GM12878 (cell line): Measurements from ENCODE around the gene ZNF710. TPM values are rescaled to one million over a fixed set of nuclear protein-coding genes. Genes with fewer than 3 reads are reported as not detected.
A peak's percentile ranks its signal among the peaks of the same experiment; 100 is the strongest.

ENCODE experiments used
- BACH1 ChIP-seq: fragments of 450-650 bp; IDR thresholded peaks from 2 replicates; pipeline ENCODE4 v1.6.1; 2017; ENCODE audit warnings: mild to moderate bottlenecking, borderline replicate concordance
- BMI1 ChIP-seq: fragments of 450-650 bp; IDR thresholded peaks from 2 replicates; pipeline ENCODE4 v1.6.1; 2016; ENCODE audit warnings: mild to moderate bottlenecking, moderate library complexity, borderline replicate concordance
- CHD2 ChIP-seq: IDR thresholded peaks from 2 replicates; pipeline ENCODE4 v1.6.1; 2011; ENCODE audit warnings: low read depth, low read length, improper control_type of control experiment, borderline replicate concordance
- CREB1 ChIP-seq: IDR thresholded peaks from 2 replicates; pipeline ENCODE4 v1.6.1; 2012; ENCODE audit warnings: low read depth, mild to moderate bottlenecking, inconsistent platforms
- DPF2 ChIP-seq: fragments of 450-650 bp; IDR thresholded peaks from 2 replicates; pipeline ENCODE4 v1.6.1; 2017; ENCODE audit warnings: mild to moderate bottlenecking
- GATAD2B ChIP-seq: fragments of 450-650 bp; conservative IDR thresholded peaks from 2 replicates; pipeline ENCODE4 v1.6.1; 2017; ENCODE audit warnings: low read depth, mild to moderate bottlenecking, moderate library complexity
- IKZF2 ChIP-seq, 2 experiments: fragments of 450-650 bp; IDR thresholded peaks; 2 replicates each; pipeline ENCODE4 v1.6.1; 2017; ENCODE audit warnings: mild to moderate bottlenecking in 2 of 2, moderate library complexity in 2 of 2
- KAT2A ChIP-seq: conservative IDR thresholded peaks from 2 replicates; pipeline ENCODE4 v1.6.1; 2011; ENCODE audit warnings: low read depth, low read length; ENCODE audit not compliant: control insufficient read depth
- MEF2B ChIP-seq: fragments of 450-650 bp; IDR thresholded peaks from 2 replicates; pipeline ENCODE4 v1.6.1; 2018; ENCODE audit warnings: mild to moderate bottlenecking, moderate library complexity; ENCODE audit not compliant: partially characterized antibody, poor library complexity, severe bottlenecking
- MXI1 ChIP-seq: fragments of 150-350 bp; IDR thresholded peaks from 2 replicates; pipeline ENCODE4 v1.6.1; 2011; ENCODE audit warnings: low read depth, mild to moderate bottlenecking, inconsistent platforms, low read length, improper control_type of control experiment
- POLR2A ChIP-seq: IDR thresholded peaks from 2 replicates; pipeline ENCODE4 v1.6.1; 2011; ENCODE audit warnings: low read depth, mild to moderate bottlenecking, low read length
- RB1 ChIP-seq: fragments of 450-650 bp; formaldehyde crosslinking; IDR thresholded peaks from 2 replicates; pipeline ENCODE4 v1.6.1; 2017; ENCODE audit warnings: mild to moderate bottlenecking, borderline replicate concordance
- RELA ChIP-seq: fragments of 450-650 bp; IDR thresholded peaks from 2 replicates; pipeline ENCODE4 v1.8.0; 2014; ENCODE audit warnings: borderline replicate concordance; ENCODE audit not compliant: partially characterized antibody
- SPI1 ChIP-seq: IDR thresholded peaks from 2 replicates; pipeline ENCODE4 v1.6.1; 2011; ENCODE audit warnings: low read depth, mild to moderate bottlenecking, low read length, moderate library complexity, borderline replicate concordance; ENCODE audit not compliant: insufficient read depth
- TCF7 ChIP-seq: IDR thresholded peaks from 2 replicates; pipeline ENCODE4 v1.6.1; 2014; ENCODE audit warnings: antibody characterized with exemption, borderline replicate concordance
- YY1 ChIP-seq: IDR thresholded peaks from 2 replicates; pipeline ENCODE4 v1.6.1; 2011; ENCODE audit warnings: low read depth, mild to moderate bottlenecking, low read length
- ZNF217 ChIP-seq: fragments of 450-650 bp; IDR thresholded peaks from 2 replicates; pipeline ENCODE4 v1.6.1; 2017; ENCODE audit warnings: antibody characterized with exemption, mild to moderate bottlenecking
- polyA plus RNA-seq, 11 experiments: library from polyadenylated mRNA; depleted of rRNA in 4 of 11; unstranded in 6 of 11; stranded (reverse) in 5 of 11; fragments of >200 nt; fragmentation: Nextera tagmentation in 4 of 11; fragmentation: Illumina TruSeq in 1 of 11; extraction: Ambion mirVana in 4 of 11; extraction: Trizol in 1 of 11; gene quantifications; 1 replicate in 1 of 11; 2 replicates in 10 of 11; pipeline versions ENCODE4 v1.2.1 to v1.2.3, GENCODE V29; 2011 to 2016; ENCODE audit warnings: inconsistent platforms in 2 of 11, missing spikeins in 2 of 11, low read depth in 1 of 11
- total RNA-seq, 4 experiments: library from RNA; depleted of rRNA in 3 of 4; stranded (reverse); fragments of >200 nt in 3 of 4; fragmentation: Illumina TruSeq in 1 of 4; extraction: Trizol in 1 of 4; gene quantifications; 2 replicates each; pipeline versions ENCODE4 v1.2.1 to v1.2.3, GENCODE V29; 2013 to 2021
- TF ChIP-seq, protein P1 (sequence below): fragments of 450-650 bp; formaldehyde crosslinking; IDR thresholded peaks from 2 replicates; pipeline ENCODE4 v1.5.0; 2022; ENCODE audit warnings: mild to moderate bottlenecking, missing genetic modification characterization
- TF ChIP-seq, protein P2 (sequence below): fragments of 450-650 bp; IDR thresholded peaks from 2 replicates; pipeline ENCODE4 v1.6.1; 2017; ENCODE audit warnings: mild to moderate bottlenecking, moderate library complexity
- TF ChIP-seq, protein P3 (sequence below): fragments of 450-650 bp; IDR thresholded peaks from 2 replicates; pipeline ENCODE4 v1.6.1; 2014; ENCODE audit warnings: mild to moderate bottlenecking
- TF ChIP-seq, protein P4 (sequence below): fragments of 450-650 bp; IDR thresholded peaks from 2 replicates; pipeline ENCODE4 v1.6.1; 2016; ENCODE audit warnings: mild to moderate bottlenecking

The ZNF710 gene
- total and polyA plus RNA-seq, 10 of the 15 experiments (the other 5 are each of a cell fraction or from before 2014, with no cell fraction given), result 1.4 to 43.5 (median 9.8) TPM

DNA sequence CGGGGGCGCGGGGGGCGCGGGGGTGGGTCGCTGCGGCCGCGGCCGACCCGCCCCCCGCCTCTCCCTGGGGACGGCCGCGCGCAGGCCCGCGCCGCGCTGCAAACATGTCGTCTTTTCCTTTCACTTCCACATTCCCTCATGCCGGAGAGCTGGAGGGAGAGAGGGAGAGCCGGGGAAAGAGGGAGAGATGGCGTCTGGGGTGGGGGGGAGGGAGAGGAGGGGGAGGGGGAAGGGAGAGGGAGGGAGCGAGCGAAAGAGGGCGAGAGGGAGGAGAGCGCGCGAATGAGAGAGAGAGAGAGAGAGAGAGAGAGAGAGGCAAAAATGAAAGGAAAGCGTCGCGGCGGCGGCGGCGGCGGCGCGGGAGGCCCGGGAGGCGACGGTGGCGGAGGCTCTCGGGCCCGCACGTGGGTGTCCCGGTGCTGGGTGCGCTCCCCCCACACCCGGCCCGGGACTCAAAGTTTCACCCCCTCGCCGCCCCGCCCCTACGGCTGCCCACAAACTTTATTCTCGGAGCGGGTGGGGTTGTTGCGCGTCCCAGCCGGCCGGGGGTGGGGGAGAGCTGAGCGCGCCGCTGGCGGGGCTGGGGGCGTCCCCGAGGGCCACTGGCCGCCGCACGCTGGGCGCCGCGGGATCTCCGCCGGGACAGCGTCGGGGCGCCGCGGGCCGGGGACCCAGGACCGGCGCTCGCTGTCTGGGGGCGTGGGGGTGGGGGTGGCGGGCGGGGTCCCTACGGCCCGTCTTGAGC, 731 bp downstream of the ZNF710 start (continued):
- TF ChIP-seq, protein P1, sequence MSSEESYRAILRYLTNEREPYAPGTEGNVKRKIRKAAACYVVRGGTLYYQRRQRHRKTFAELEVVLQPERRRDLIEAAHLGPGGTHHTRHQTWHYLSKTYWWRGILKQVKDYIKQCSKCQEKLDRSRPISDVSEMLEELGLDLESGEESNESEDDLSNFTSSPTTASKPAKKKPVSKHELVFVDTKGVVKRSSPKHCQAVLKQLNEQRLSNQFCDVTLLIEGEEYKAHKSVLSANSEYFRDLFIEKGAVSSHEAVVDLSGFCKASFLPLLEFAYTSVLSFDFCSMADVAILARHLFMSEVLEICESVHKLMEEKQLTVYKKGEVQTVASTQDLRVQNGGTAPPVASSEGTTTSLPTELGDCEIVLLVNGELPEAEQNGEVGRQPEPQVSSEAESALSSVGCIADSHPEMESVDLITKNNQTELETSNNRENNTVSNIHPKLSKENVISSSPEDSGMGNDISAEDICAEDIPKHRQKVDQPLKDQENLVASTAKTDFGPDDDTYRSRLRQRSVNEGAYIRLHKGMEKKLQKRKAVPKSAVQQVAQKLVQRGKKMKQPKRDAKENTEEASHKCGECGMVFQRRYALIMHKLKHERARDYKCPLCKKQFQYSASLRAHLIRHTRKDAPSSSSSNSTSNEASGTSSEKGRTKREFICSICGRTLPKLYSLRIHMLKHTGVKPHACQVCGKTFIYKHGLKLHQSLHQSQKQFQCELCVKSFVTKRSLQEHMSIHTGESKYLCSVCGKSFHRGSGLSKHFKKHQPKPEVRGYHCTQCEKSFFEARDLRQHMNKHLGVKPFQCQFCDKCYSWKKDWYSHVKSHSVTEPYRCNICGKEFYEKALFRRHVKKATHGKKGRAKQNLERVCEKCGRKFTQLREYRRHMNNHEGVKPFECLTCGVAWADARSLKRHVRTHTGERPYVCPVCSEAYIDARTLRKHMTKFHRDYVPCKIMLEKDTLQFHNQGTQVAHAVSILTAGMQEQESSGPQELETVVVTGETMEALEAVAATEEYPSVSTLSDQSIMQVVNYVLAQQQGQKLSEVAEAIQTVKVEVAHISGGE (CRISPR knock-in tag), result no peak
- TF ChIP-seq, protein P2, sequence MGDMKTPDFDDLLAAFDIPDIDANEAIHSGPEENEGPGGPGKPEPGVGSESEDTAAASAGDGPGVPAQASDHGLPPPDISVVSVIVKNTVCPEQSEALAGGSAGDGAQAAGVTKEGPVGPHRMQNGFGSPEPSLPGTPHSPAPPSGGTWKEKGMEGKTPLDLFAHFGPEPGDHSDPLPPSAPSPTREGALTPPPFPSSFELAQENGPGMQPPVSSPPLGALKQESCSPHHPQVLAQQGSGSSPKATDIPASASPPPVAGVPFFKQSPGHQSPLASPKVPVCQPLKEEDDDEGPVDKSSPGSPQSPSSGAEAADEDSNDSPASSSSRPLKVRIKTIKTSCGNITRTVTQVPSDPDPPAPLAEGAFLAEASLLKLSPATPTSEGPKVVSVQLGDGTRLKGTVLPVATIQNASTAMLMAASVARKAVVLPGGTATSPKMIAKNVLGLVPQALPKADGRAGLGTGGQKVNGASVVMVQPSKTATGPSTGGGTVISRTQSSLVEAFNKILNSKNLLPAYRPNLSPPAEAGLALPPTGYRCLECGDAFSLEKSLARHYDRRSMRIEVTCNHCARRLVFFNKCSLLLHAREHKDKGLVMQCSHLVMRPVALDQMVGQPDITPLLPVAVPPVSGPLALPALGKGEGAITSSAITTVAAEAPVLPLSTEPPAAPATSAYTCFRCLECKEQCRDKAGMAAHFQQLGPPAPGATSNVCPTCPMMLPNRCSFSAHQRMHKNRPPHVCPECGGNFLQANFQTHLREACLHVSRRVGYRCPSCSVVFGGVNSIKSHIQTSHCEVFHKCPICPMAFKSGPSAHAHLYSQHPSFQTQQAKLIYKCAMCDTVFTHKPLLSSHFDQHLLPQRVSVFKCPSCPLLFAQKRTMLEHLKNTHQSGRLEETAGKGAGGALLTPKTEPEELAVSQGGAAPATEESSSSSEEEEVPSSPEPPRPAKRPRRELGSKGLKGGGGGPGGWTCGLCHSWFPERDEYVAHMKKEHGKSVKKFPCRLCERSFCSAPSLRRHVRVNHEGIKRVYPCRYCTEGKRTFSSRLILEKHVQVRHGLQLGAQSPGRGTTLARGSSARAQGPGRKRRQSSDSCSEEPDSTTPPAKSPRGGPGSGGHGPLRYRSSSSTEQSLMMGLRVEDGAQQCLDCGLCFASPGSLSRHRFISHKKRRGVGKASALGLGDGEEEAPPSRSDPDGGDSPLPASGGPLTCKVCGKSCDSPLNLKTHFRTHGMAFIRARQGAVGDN, result 0 out of 2 replicates have a peak, but pooled peaks have one; percentile 44
- TF ChIP-seq CHD2 (0 out of 2 replicates have a peak, but pooled peaks have one; percentile 1), SPI1 (peak; percentile 43; the same call in 1 of the 2 replicates), TCF7 (no peak), POLR2A (peak; percentile 59), DPF2 (peak; percentile 66), YY1 (peak; percentile 40; the same call in 1 of the 2 replicates), CREB1 (no peak), MEF2B (peak; percentile 20), IKZF2 (IDR thresholded peaks at IDR 0.05) (no peak), BMI1 (no peak), ZNF217 (0 out of 2 replicates have a peak, but pooled peaks have one; percentile 36), KAT2A (no peak), BACH1 (peak; percentile 52; the same call in 1 of the 2 replicates), RB1 (peak; percentile 17; the same call in 1 of the 2 replicates), RELA (no peak), MXI1 (0 out of 2 replicates have a peak, but pooled peaks have one; percentile 29), GATAD2B (peak; percentile 37)
- TF ChIP-seq, protein P3, sequence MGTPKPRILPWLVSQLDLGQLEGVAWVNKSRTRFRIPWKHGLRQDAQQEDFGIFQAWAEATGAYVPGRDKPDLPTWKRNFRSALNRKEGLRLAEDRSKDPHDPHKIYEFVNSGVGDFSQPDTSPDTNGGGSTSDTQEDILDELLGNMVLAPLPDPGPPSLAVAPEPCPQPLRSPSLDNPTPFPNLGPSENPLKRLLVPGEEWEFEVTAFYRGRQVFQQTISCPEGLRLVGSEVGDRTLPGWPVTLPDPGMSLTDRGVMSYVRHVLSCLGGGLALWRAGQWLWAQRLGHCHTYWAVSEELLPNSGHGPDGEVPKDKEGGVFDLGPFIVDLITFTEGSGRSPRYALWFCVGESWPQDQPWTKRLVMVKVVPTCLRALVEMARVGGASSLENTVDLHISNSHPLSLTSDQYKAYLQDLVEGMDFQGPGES, result no peak
- TF ChIP-seq, protein P4, sequence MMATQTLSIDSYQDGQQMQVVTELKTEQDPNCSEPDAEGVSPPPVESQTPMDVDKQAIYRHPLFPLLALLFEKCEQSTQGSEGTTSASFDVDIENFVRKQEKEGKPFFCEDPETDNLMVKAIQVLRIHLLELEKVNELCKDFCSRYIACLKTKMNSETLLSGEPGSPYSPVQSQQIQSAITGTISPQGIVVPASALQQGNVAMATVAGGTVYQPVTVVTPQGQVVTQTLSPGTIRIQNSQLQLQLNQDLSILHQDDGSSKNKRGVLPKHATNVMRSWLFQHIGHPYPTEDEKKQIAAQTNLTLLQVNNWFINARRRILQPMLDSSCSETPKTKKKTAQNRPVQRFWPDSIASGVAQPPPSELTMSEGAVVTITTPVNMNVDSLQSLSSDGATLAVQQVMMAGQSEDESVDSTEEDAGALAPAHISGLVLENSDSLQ, result no peak
